Adipocyte (in vitro differentiated cells): ENCODE results near the gene RAB25.

Experiments used
- DNase-seq: peaks from one replicate; pipeline ENCODE4 v3.0.0-alpha.2; 2015; ENCODE audit warnings: low read depth
- H3K27me3 ChIP-seq: replicated peaks from 2 replicates; pipeline ENCODE4 v1.7.0; 2013; ENCODE audit warnings: mild to moderate bottlenecking, low read length, moderate library complexity; ENCODE audit not compliant: control insufficient read depth, insufficient read depth
- H3K36me3 ChIP-seq: 2 replicates; pipeline ENCODE4 v1.7.0; 2013; ENCODE audit warnings: low read length, mild to moderate bottlenecking, moderate library complexity; ENCODE audit not compliant: control insufficient read depth, insufficient read depth, severe bottlenecking
- H3K4me1 ChIP-seq: 2 replicates; pipeline ENCODE4 v1.7.0; 2013; ENCODE audit warnings: mild to moderate bottlenecking, low read length, moderate library complexity; ENCODE audit not compliant: control insufficient read depth, insufficient read depth
- H3K4me3 ChIP-seq: 2 replicates; pipeline ENCODE4 v1.7.0; 2013; ENCODE audit warnings: mild to moderate bottlenecking, low read length, moderate library complexity
- H3K9ac ChIP-seq: 2 replicates; pipeline ENCODE4 v1.7.0; 2013; ENCODE audit warnings: mild to moderate bottlenecking, low read length, moderate library complexity
- H3K9me3 ChIP-seq: 2 replicates; pipeline ENCODE4 v1.7.0; 2013; ENCODE audit warnings: mild to moderate bottlenecking, low read length, moderate library complexity; ENCODE audit not compliant: control insufficient read depth

The RAB25 gene

DNA sequence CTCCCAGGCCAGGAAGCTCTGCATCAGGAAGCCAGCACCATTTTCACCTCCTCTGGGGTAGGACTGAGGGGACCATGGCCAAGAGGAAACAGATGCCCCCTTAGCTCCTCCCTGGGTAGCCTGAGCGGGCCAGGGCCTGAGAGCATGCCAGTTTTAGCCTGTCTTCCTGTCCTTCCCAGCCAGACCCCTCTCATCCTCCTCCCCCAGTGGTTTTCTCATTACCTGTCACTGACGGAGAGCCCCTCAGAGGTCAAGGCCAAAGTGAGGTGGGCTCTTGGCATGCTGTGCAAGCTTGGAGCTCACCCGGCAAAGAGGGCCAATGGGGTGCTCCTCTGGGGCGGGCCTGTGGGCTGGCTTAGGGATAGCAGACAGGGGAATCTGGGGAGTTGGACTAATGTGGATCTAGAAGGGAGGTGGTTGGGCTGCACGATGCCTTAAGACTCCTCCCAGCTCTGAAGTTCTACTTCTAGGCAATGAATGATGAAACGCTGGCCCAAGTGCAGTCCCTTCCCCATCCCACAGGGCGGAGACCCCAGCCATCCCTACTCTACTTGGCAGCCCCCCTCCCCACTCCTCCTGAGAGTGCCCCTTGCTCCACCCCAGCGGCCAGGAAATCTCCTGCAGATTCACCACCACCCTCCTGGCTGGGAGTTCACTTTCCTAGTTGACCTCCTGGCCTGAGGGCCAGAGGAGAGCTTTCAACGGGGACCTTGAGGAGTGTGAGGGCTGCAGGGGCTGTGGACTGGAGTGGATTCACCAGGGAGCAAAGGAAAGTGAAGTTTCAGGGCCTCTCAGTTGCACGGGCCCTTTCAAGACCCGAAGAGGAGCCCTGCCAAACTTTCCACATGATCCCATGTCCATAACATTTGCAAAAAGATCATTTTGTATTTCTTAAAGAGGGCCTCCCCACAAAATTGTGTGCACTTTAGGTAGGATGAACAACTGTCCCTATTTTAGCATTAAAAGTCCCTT, 44.2 kb downstream of the RAB25 start:
- Histone ChIP-seq H3K4me1 (peaks cover 77% of the 10 kb centered on the region), H3K36me3 (no peaks in the 10 kb centered on the region), H3K9me3 (no peaks in the 10 kb centered on the region), H3K27me3 (no peaks in the 10 kb centered on the region), H3K9ac (peak overlapping the region; percentile 85), H3K4me3 (peak overlapping the region; percentile 74)
- peak; percentile 74 for DNase-seq

DNA sequence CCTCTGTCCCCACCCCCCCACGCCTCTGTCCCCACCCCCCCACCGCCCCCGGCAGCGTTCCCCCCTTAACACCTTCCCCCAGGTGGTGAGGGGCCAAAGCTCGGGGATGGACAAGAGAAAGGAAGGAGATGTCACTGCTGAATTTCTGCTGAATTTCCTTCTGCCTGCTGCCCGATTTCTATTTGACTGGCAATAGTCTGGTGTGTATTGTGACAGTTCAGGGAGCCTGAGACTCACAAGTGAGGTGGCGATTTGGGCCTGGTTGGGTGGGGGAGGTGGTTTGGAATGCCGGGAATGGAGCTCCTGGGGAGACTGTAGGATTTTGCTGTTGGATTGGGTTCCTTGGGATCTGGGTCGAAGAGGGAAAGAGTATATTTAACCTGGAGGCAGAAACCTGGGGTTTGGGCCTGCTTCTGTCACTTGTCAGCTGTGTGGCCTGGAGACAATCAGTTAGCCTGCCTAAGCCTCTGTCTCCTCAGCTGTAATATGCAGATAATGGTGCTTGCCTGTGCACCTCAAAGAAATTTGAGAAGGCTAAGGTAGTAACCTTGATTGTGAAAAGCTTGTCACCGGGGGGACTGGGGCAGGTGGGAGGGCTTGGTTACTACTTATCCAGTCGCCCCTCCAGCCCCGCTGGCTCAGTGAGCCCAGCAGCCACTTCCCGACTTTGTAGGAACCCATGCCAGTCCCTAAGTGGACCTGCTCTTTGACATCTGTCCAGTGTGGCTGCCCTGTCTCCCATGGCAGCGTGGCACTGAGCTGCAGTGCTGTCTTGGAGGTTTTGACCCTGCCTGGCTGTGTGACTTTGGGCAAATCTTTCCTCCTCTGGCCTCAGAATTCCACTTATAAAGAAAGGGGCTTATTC, 45.9 kb downstream of the RAB25 start:
- DNase-seq = peak; percentile 71
- no peaks in the 10 kb centered on the region for H3K27me3 ChIP-seq
- H3K36me3 ChIP-seq = no peaks in the 10 kb centered on the region
- no peaks in the 10 kb centered on the region for H3K9me3 ChIP-seq
- no peak overlapping the region for H3K4me3 ChIP-seq
- peak overlapping the region; percentile 61 for H3K9ac ChIP-seq
- peaks cover 75% of the 10 kb centered on the region for H3K4me1 ChIP-seq

DNA sequence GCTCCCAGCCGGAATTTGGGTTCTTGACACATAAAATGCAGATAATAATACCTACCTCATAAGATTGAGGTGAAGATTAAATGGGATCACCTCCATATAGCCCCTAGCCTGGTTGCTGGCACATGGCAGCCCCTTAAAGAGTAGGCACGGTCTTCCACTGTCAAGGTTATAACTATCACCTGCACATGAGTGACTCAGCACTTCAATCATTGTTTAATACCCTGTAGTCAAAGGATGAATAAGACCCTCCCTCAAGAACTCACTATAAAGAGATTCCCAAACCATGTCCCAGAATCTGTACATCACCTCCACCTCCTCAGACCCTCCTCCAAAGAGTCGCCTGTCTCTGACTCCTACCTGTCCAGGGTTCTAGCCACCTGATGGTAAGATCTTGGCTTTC, 47.1 kb downstream of the RAB25 start:
- Histone ChIP-seq H3K9ac (no peak overlapping the region), H3K27me3 (no peaks in the 10 kb centered on the region), H3K4me3 (no peak overlapping the region), H3K36me3 (no peaks in the 10 kb centered on the region), H3K9me3 (no peaks in the 10 kb centered on the region), H3K4me1 (peaks cover 69% of the 10 kb centered on the region)
- DNase-seq = no peak

DNA sequence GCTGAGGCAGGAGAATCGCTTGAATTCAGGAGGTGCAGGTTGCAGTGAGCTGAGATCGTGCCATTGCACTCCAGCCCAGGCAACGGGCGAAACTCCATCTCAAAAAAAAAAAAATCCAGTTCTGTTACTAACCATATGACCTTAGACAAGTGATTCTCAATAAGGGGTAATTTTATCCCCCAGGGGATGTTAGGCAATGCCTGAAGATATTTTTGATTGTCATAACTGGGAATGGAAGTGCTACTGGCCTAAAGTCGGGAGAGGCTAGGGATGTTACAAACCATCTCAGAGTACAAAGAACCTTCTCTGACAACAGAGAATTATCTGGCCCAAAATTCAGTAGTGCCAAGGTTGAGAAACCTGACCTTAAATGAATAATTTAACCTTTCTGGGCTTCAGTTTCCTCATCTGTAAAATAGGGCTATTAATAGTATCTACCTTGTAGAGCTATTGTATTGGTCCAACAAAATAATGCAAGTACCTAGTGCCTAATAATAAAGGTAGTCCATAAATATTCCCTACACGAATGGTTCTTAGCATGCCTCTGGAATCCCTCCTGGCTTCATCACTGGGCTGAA, 47.8 kb downstream of the RAB25 start:
- Histone ChIP-seq H3K4me3 (no peak overlapping the region), H3K9me3 (no peaks in the 10 kb centered on the region), H3K36me3 (no peaks in the 10 kb centered on the region), H3K27me3 (no peaks in the 10 kb centered on the region), H3K9ac (no peak overlapping the region), H3K4me1 (peaks cover 69% of the 10 kb centered on the region)
- no peak for DNase-seq

DNA sequence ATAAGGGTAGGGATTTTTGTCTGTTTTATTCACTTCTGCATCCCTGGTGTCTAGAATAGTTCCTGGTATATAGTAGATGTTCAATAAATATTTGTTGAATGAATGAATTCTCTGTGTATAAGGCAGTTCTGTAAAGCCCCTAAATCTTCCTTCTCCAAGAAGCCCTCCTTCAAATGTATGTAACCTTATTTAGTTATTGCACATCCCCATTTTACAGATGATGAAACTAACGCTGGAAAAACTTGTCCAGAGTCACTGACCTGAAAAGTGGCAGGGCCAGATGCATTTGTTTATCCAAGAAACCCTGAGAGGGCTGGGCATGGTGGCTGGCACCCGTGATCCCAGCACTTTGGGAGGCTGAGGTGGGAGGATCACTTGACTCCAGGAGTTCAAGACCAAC, 49.3 kb downstream of the RAB25 start:
- DNase-seq = no peak
- H3K9me3 ChIP-seq = no peaks in the 10 kb centered on the region
- peaks cover 60% of the 10 kb centered on the region for H3K4me1 ChIP-seq
- H3K36me3 ChIP-seq = no peaks in the 10 kb centered on the region
- no peaks in the 10 kb centered on the region for H3K27me3 ChIP-seq
- no peak overlapping the region for H3K4me3 ChIP-seq
- H3K9ac ChIP-seq = no peak overlapping the region

DNA sequence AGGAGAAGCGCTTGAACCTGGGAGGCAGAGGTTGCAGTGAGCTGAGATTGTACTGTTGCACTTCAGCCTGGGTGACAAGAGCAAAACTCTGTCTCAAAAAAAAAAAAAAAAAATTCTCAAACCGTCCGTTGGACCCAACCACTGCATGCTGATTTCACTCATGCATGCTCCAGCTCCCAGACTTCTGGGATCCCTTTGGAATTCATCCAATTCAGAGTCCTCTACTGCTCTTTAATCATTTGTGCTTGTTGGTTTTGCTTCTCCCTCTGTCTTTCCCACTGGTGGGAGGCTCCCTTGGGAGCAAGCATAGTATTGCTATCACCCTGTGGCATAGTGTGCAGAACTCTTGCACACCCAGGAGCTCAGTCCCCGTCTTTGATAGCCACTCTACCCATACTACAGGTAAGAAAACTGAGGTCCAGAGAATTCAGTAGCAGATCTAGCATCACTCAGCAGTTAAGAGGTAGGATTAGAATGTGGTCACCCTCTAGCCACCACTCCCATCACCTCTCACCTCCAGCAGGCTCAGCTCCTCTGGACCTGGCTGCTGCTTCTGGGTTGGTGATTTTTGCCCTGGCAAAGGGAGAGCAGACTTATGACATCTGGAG, 50.5 kb downstream of the RAB25 start:
- H3K4me1 ChIP-seq = peaks cover 50% of the 10 kb centered on the region
- H3K9ac ChIP-seq = no peak overlapping the region
- no peak for DNase-seq
- no peaks in the 10 kb centered on the region for H3K9me3 ChIP-seq
- no peak overlapping the region for H3K4me3 ChIP-seq
- no peaks in the 10 kb centered on the region for H3K27me3 ChIP-seq
- H3K36me3 ChIP-seq = no peaks in the 10 kb centered on the region

DNA sequence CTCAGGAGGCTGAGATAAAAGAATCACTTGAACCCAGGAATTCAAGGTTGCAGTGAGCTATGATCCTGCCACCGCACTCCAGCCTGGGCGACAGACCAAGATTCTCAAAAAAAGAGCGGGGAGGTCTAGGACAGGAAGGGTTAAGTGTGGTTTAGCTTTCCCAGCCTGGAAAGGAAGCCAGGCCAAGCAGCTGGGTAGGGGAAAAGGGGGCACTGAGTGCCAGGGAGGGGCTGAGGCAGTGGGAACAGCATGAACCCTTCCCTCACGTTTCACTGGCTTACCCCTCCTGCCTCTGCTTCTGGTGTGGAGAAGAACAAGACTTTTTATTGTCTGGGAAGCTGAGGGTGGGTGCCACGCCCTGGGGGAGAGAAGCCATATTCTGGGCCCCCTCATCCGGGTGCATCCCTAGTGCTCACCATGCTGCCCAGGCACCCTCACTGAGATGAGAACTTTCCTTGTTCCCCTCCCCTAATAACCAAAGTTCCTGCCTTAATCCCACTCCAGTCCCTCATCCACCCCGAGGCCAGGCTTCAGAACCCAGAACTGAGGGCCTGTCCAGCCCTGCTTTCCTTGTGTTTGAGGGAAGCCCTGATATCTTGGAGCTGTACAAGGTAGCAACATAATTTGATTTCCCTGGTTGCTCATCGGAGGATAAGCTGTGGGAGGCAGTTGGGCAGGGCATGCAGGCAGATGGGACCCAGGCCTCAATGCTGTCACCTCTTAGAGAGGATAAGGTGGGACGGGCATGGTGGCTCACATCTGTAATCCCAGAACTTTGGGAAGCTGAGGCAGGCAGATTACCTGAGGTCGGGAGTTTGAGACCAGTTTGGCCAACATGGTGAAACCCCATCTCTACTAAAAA, 51.5 kb downstream of the RAB25 start:
- no peak for DNase-seq
- Histone ChIP-seq H3K9me3 (no peaks in the 10 kb centered on the region), H3K4me1 (peaks cover 40% of the 10 kb centered on the region)

DNA sequence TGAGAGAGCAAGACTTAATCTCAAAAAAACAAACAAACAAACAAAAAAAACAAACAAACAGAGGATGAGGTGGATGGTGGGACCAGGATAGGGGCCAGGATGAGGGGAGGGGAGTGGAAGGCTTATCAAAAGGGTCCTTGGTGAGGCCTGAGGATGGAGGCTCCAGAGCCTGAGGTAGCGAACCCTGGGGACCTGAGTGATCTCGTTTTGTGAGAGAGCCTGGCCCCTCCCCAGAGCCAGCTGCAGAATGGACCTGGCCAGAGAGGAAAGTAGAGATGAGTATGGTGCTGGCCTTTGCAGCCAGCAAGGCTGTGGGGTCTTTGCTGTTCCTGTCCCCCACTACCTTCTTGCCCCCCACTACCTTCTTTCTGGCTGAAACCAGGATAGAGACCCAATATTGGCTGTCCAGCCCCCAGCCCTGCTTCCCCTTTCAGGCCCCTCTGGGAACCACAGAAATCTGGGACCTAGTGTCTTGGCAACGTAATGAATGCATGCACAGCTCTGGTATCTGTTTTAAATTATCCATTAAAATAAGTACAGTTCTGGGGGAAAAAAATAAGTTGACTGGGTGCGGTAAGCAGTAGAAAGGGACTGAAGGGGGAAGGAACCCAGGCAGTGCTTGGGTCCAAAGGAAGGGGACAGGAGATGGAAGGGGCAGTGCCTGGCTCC, 52.5 kb downstream of the RAB25 start:
- Histone ChIP-seq H3K9me3 (no peaks in the 10 kb centered on the region), H3K4me1 (peaks cover 39% of the 10 kb centered on the region), H3K4me3 (peak overlapping the region; percentile 79), H3K27me3 (no peaks in the 10 kb centered on the region), H3K9ac (peak overlapping the region; percentile 80), H3K36me3 (no peaks in the 10 kb centered on the region)
- peak; percentile 86 for DNase-seq

More for the DNA sequence above, 51.5 kb downstream of the RAB25 start:
- Histone ChIP-seq H3K36me3 (no peaks in the 10 kb centered on the region), H3K4me3 (no peak overlapping the region), H3K9ac (peak overlapping the region; percentile 44), H3K27me3 (no peaks in the 10 kb centered on the region)

DNA sequence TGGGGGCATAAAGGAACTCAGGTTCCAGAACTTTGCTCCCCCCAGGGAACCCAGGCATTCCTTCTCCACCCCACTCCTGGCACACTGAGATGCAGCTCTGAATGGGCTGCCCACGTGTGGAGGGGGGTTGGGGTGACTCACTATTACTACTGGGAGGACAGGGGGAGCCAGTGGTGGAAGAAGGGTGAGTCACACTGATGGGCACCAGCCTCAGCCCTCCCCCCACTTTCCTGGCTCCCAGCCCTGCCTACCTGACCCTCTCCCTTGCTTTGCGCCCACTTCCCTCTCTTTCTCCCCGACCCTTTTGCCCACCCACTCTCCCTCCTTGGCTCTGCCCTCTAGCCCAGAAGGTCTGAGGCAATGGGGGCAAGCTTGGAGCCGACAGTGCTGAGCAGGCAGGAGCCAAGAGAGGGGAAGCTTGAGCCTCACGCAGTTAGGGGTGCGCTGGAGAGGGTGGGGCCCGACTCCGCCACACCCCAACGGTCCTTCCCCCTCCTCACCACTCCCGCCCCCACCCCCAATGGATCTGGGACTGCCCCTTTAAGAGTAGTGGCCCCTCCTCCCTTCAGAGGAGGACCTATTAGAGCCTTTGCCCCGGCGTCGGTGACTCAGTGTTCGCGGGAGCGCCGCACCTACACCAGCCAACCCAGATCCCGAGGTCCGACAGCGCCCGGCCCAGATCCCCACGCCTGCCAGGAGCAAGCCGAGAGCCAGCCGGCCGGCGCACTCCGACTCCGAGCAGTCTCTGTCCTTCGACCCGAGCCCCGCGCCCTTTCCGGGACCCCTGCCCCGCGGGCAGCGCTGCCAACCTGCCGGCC, 53.4 kb downstream of the RAB25 start, which contains the start of gene LMNA:
TSS of gene LMNA (plus strand) at position 611 of the 818 bp plus-strand sequence. CDS start 208 bp downstream, outside the sequence.
- H3K4me3 ChIP-seq = peak within 1 kb of the TSS; percentile 90
- peak; percentile 97 for DNase-seq

More for the DNA sequence above, 53.4 kb downstream of the RAB25 start, which contains the start of gene LMNA:
- peaks cover 38% of the 10 kb centered on the region for H3K4me1 ChIP-seq
- H3K9ac ChIP-seq = peak within 1 kb of the TSS; percentile 100
- no peaks in the 10 kb centered on the region for H3K9me3 ChIP-seq
- H3K36me3 ChIP-seq = no peaks in the 10 kb centered on the region
- H3K27me3 ChIP-seq = no peaks in the 10 kb centered on the region
